Measurements from ENCODE around the gene KDM4D. TPM values are rescaled to one million over a fixed set of nuclear protein-coding genes. Genes with fewer than 3 reads are reported as not detected.
"Not testable (repeated sequence)": the region's sequence is repeated elsewhere in the genome, so short reads cannot be mapped to it uniquely, and the experiment has no call there.

The KDM4D gene
- total RNA-seq, 1 donor from 2014 or later: 0.59 TPM

DNA sequence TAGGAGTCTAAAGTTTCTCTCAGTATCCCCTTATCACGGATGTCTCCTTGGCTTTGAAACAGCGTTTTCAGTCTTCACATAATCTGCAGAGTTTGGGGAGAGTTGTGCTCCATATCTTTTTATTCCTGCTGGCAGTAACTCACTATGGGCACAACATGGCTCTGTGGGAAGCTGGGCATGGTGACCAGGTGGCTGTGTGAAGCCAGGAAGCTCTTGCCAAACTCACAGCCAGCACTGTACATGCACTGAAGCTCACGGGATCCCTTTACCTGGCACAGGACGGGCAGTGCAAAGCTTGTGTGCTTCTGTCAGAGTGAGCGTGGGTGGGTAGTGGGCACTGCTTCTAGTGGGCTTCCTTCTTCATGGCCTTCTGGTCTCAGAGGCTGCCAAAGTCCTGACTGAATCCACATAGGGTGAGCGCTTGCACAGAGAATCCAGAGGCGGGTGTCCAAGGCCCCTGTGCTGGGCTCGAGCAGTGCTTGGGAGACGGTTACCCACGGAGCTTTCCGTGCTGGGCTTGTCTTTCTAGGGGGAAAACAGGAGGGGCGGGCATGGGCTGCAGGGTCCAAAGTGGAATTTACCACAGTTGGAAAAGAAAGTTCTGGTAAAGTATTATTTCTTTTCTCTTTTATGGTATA, 40.8 kb downstream of the KDM4D start:
- DNase-seq (no peak), ATAC-seq (no peak)
- intact Hi-C loops (cut with micrococcal nuclease): no loop called here

- intact Hi-C loops (cut with micrococcal nuclease): no loop called here
- no peak for ATAC-seq
- no peak for DNase-seq
These were observed 42.6 kb downstream of the KDM4D start for GRCh38 chr11:95016139-95016538.

- intact Hi-C loops (cut with micrococcal nuclease); DNase-seq; ATAC-seq: not testable (repeated sequence)
These were observed 48.0 kb downstream of the KDM4D start for GRCh38 chr11:95021468-95021867.

DNA sequence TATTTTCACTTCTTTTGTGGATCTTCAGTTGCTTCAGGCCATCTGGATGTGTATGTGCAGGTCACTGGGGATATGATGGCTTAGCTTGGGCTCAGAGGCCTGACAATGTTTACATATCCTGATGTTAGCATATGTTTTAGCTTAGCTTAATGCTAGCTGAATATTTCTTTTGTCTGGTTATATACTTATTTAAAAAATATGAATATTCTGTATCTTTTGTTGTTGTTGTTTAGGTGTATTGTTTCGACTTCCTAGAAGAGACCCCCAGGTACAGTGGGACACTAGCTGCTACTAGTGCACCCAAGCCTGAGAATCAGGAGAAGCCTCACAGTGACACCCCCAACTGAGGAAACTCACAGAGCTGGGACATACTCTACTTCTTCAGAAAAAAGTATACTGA, 51.4 kb downstream of the KDM4D start, which contains the start of gene KDM4E:
TSS of gene KDM4E (plus strand) at position 301 of the 400 bp plus-strand sequence. CDS start 300 bp downstream, outside the sequence.
- no peak for ATAC-seq
- intact Hi-C loops (cut with micrococcal nuclease): no loop called here
- no peak for DNase-seq

DNA sequence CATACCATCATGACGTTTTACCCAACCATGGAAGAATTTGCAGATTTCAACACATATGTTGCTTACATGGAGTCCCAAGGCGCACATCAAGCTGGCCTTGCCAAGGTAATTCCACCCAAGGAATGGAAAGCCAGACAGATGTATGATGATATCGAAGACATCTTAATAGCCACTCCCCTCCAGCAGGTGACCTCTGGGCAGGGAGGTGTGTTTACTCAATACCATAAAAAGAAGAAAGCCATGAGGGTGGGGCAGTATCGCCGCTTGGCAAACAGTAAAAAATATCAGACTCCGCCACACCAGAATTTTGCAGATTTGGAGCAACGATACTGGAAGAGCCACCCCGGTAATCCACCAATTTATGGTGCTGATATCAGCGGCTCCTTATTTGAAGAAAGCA, 52.1 kb downstream of the KDM4D start:
- DNase-seq; ATAC-seq; intact Hi-C loops (cut with micrococcal nuclease): not testable (repeated sequence)

GRCh38 chr11:95028357-95028756, 54.8 kb downstream of the KDM4D start:
- ATAC-seq: no peak
- intact Hi-C loops (cut with micrococcal nuclease): no loop called here
- no peak for DNase-seq

DNA sequence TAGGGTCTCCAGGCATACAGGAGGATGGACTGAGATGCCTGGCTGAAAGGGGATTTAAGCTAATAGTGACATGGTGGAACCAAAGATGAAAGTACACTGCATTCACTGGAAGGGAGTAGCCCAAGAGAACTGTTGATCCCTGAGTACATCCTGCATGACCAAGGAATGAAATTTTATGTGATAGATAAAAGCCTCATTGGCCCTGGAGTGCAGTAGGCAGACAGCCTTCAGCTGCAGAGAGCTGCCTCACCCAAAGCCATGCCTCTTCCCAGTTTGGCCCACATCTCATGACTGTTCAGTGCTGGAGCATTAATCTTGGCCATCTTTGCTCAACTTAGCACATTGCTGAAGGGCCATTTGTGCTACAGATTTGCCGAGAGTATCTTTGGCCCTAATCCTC, 59.5 kb downstream of the KDM4D start:
- intact Hi-C loops (cut with micrococcal nuclease): no loop called here
- ATAC-seq (no peak), DNase-seq (no peak)

GRCh38 chr11:95035316-95035715, 61.8 kb downstream of the KDM4D start:
- no peak for DNase-seq
- no peak for ATAC-seq
- intact Hi-C loops (cut with micrococcal nuclease): no loop called here

GRCh38 chr11:95037356-95038035, 64.0 kb downstream of the KDM4D start:
- DNase-seq: peak; percentile 42
- ATAC-seq: peak; percentile 72
- intact Hi-C loops (cut with micrococcal nuclease): not testable (repeated sequence)

- DNase-seq (no peak), ATAC-seq (no peak)
- intact Hi-C loops (cut with micrococcal nuclease): no loop called here
These were observed 68.7 kb downstream of the KDM4D start for GRCh38 chr11:95042239-95042638.

GRCh38 chr11:95042906-95043305, 69.4 kb downstream of the KDM4D start:
- DNase-seq (no peak), ATAC-seq (no peak)
- intact Hi-C loops (cut with micrococcal nuclease): no loop called here

GRCh38 chr11:95044010-95044409, 70.5 kb downstream of the KDM4D start:
- intact Hi-C loops (cut with micrococcal nuclease): no loop called here
- DNase-seq: no peak
- no peak for ATAC-seq

- no peak for ATAC-seq
- DNase-seq: no peak
- intact Hi-C loops (cut with micrococcal nuclease): no loop called here
These were observed 72.3 kb downstream of the KDM4D start for GRCh38 chr11:95045812-95046211.

Other genes with a start within 250 kb of the KDM4D start
- gene AMOTL1, start 205.4 kb upstream of the KDM4D start, total RNA-seq: 46.3 TPM
- gene CWC15, start 153 bp upstream of the KDM4D start, total RNA-seq: 80.3 TPM
- not detected for gene KDM4E, start 51.5 kb downstream of the KDM4D start, total RNA-seq
- not detected for gene KDM4F, start 75.7 kb downstream of the KDM4D start, total RNA-seq
- gene SRSF8, start 93.2 kb downstream of the KDM4D start, total RNA-seq: 24.9 TPM
- gene ENDOD1, start 116.1 kb downstream of the KDM4D start, total RNA-seq: 10.7 TPM

Data from left ventricle myocardium superior (tissue), 1 donor.